Measurements from ENCODE around the gene LRRC36.

- TF ChIP-seq USF1 (IDR thresholded peaks at IDR 0.05; ENCODE audit: borderline replicate concordance, extremely low read length, insufficient read depth, low read depth, low read length) (no peak), NFXL1 (IDR thresholded peaks at IDR 0.05; ENCODE audit: borderline replicate concordance) (no peak), CTCF (IDR thresholded peaks at IDR 0.05 in 2 of 3, conservative IDR thresholded peaks at IDR 0.05 in 1 of 3; ENCODE audit: control insufficient read depth in 2 of 3, extremely low read depth in 1 of 3, insufficient read depth in 1 of 3, low read depth in 3 of 3, low read length in 3 of 3) (no peak)
These were observed 92.9 kb downstream of the LRRC36 start for GRCh38 chr16:67419502-67419901.
